WTC11 (cell line): Measurements from ENCODE around the gene XKR3. TPM values are rescaled to one million over a fixed set of nuclear protein-coding genes. Genes with fewer than 3 reads are reported as not detected.

Experiments used
- ATAC-seq: fragments of 200-7000 bp; cut with Tn5 transposase; 2 replicates; pipeline ENCODE4 v1.10.0; 2021; ENCODE audit warnings: mild to moderate bottlenecking, moderate library complexity
- CTCF ChIA-PET: fragments of 300-600 bp; sonication (Branson Sonifier 250); formaldehyde crosslinking; loops from one replicate; lab custom pipeline; 2021; ENCODE audit warnings: antibody characterized with exemption; lab: Charles Lee
- POLR2A ChIA-PET: fragments of 350-600 bp; sonication (Branson Sonifier 250); formaldehyde crosslinking; loops from one replicate; lab custom pipeline; 2021; ENCODE audit warnings: antibody characterized with exemption; lab: Charles Lee
- DNase-seq: peaks from one replicate; pipeline ENCODE4 v3.0.0; 2021; ENCODE audit warnings: low spot score
- H3K27ac Mint-ChIP-seq: 2 replicates; pipeline ENCODE4 v1.8.0; 2021; ENCODE audit warnings: mixed read lengths
- H3K27me3 Mint-ChIP-seq: 2 replicates; pipeline ENCODE4 v1.8.0; 2021; ENCODE audit warnings: low read depth, mild to moderate bottlenecking, moderate library complexity, mixed read lengths
- H3K36me3 Mint-ChIP-seq: 2 replicates; pipeline ENCODE4 v1.8.0; 2021; ENCODE audit warnings: mixed read lengths
- H3K4me1 Mint-ChIP-seq: 2 replicates; pipeline ENCODE4 v1.8.0; 2022; ENCODE audit warnings: mixed read lengths
- H3K4me3 Mint-ChIP-seq: 2 replicates; pipeline ENCODE4 v1.8.0; 2021; ENCODE audit warnings: mild to moderate bottlenecking, moderate library complexity, mixed read lengths
- H3K9me3 Mint-ChIP-seq: 2 replicates; pipeline ENCODE4 v1.8.0; 2021; ENCODE audit warnings: mixed read lengths
- CREM ChIP-seq: sonication (generic); formaldehyde crosslinking; IDR thresholded peaks from 2 replicates; pipeline ENCODE4 v1.8.1; 2022; ENCODE audit warnings: mild to moderate bottlenecking, missing genetic modification reagents, moderate library complexity
- ESRRA ChIP-seq: sonication (generic); formaldehyde crosslinking; IDR thresholded peaks from 2 replicates; pipeline ENCODE4 v1.8.1; 2022; ENCODE audit warnings: mild to moderate bottlenecking, missing genetic modification reagents, borderline replicate concordance
- FOXP1 ChIP-seq: sonication (generic); formaldehyde crosslinking; IDR thresholded peaks from 2 replicates; pipeline ENCODE4 v1.8.0; 2022; ENCODE audit warnings: missing genetic modification reagents, mild to moderate bottlenecking, moderate library complexity, borderline replicate concordance
- GABPB1 ChIP-seq: sonication (generic); formaldehyde crosslinking; IDR thresholded peaks from 2 replicates; pipeline ENCODE4 v1.8.1; 2023; ENCODE audit warnings: mild to moderate bottlenecking, missing genetic modification reagents
- GRHL2 ChIP-seq: fragments of 250-450 bp; sonication (Bioruptor Pico); IDR thresholded peaks from 2 replicates; pipeline ENCODE4 v1.8.0; 2022; ENCODE audit warnings: mild to moderate bottlenecking, moderate library complexity; ENCODE audit not compliant: insufficient replicate concordance, severe bottlenecking
- MYBL2 ChIP-seq: sonication (generic); formaldehyde crosslinking; IDR thresholded peaks from 2 replicates; pipeline ENCODE4 v1.8.1; 2023; ENCODE audit warnings: mild to moderate bottlenecking, moderate library complexity, missing genetic modification reagents
- NR2C2 ChIP-seq: sonication (generic); formaldehyde crosslinking; IDR thresholded peaks from 2 replicates; pipeline ENCODE4 v1.8.0; 2022; ENCODE audit warnings: mild to moderate bottlenecking, missing genetic modification reagents
- SOX15 ChIP-seq: fragments of 250-450 bp; sonication (Bioruptor Pico); IDR thresholded peaks from 2 replicates; pipeline ENCODE4 v1.9.0; 2021; ENCODE audit warnings: mild to moderate bottlenecking
- STAT6 ChIP-seq: sonication (generic); formaldehyde crosslinking; conservative IDR thresholded peaks from 2 replicates; pipeline ENCODE4 v1.8.1; 2023; ENCODE audit warnings: mild to moderate bottlenecking, low read depth, missing genetic modification reagents, moderate library complexity
- USF1 ChIP-seq: sonication (generic); formaldehyde crosslinking; IDR thresholded peaks from 2 replicates; pipeline ENCODE4 v1.8.0; 2022; ENCODE audit warnings: mild to moderate bottlenecking, missing genetic modification reagents
- ZMAT4 ChIP-seq: fragments of 250-450 bp; sonication (Bioruptor Pico); IDR thresholded peaks from 2 replicates; pipeline ENCODE4 v1.9.0; 2021; ENCODE audit warnings: mild to moderate bottlenecking
- ZNF138 ChIP-seq: sonication (generic); formaldehyde crosslinking; conservative IDR thresholded peaks from 2 replicates; pipeline ENCODE4 v1.8.1; 2022; ENCODE audit warnings: mild to moderate bottlenecking, moderate library complexity, missing genetic modification reagents
- ZNF281 ChIP-seq: sonication (generic); formaldehyde crosslinking; IDR thresholded peaks from 2 replicates; pipeline ENCODE4 v1.8.0; 2023; ENCODE audit warnings: mild to moderate bottlenecking, missing genetic modification reagents
- ZNF317 ChIP-seq: sonication (generic); formaldehyde crosslinking; IDR thresholded peaks from 2 replicates; pipeline ENCODE4 v1.8.1; 2023; ENCODE audit warnings: low read depth, mild to moderate bottlenecking, moderate library complexity, missing genetic modification reagents, borderline replicate concordance
- ZNF532 ChIP-seq: fragments of 250-450 bp; sonication (Bioruptor Pico); IDR thresholded peaks from 2 replicates; pipeline ENCODE4 v1.9.0; 2021; ENCODE audit warnings: mild to moderate bottlenecking, borderline replicate concordance
- total RNA-seq: library from RNA; stranded (reverse); gene quantifications from 3 replicates; pipeline ENCODE4 v1.2.3, GENCODE V29; 2021

The XKR3 gene
- total RNA-seq, 1 experiment from 2014 or later = not detected

GRCh38 chr22:16828876-16829275 lies 3.7 kb upstream of the XKR3 start (continued):
- TF ChIP-seq ZNF532 (CRISPR knock-in tag) (no peak), GABPB1 (CRISPR knock-in tag) (no peak)

GRCh38 chr22:16827506-16827905 lies 2.3 kb upstream of the XKR3 start:
- Mint-ChIP-seq H3K9me3 (peaks cover 75% of the 10 kb centered on the region), H3K4me1 (peaks cover 8% of the 10 kb centered on the region), H3K27me3 (peaks cover 13% of the 10 kb centered on the region), H3K36me3 (peaks cover 29% of the 10 kb centered on the region)
- DNase-seq = no peak
- ChIA-PET CTCF (no interaction called here), POLR2A (no interaction called here)
- TF ChIP-seq ZNF138 (CRISPR knock-in tag) (no peak), GRHL2 (no peak), MYBL2 (CRISPR knock-in tag) (no peak)
- TF ChIP-seq, all 79 proteins: peak for 0
- Mint-ChIP-seq H3K27ac (no peak overlapping the region), H3K4me3 (no peak overlapping the region)
- no peak for ATAC-seq

GRCh38 chr22:16819249-16819648 lies 6.0 kb downstream of the XKR3 start:
- ChIA-PET CTCF (no interaction called here), POLR2A (interaction anchor here (0.7 kb wide), 1 partner anchor 12 kb away, joined by 3 read pairs; no protein-coding TSS in a partner anchor)
- Mint-ChIP-seq H3K27ac (no peak overlapping the region), H3K36me3 (peaks cover 26% of the 10 kb centered on the region), H3K9me3 (peaks cover 66% of the 10 kb centered on the region), H3K27me3 (peaks cover 9% of the 10 kb centered on the region), H3K4me1 (no peaks in the 10 kb centered on the region), H3K4me3 (no peak overlapping the region)
- DNase-seq (no peak), ATAC-seq (no peak)
- TF ChIP-seq ZNF317 (no peak), ZNF281 (CRISPR knock-in tag) (no peak), SOX15 (no peak), ZMAT4 (CRISPR knock-in tag) (no peak), ESRRA (CRISPR knock-in tag) (no peak), USF1 (no peak), NR2C2 (CRISPR knock-in tag) (no peak), FOXP1 (CRISPR knock-in tag) (no peak), CREM (CRISPR knock-in tag) (no peak), STAT6 (CRISPR knock-in tag) (no peak)
